Ramos (cell line): Measurements from ENCODE around the gene WIPF3.

Experiments used
- in situ Hi-C: fragments of 300-500 bp; cut with MboI; formaldehyde crosslinking; loops from one replicate; pipeline ENCODE4 v1.14.3; 2022; ENCODE audit warnings: low sequenced_read_pairs; ENCODE audit not compliant: unreplicated experiment

Gene WIPF3

GRCh38 chr7:29808075-29808801, 1.9 kb downstream of the WIPF3 start:
- in situ Hi-C loops: no loop called here

- in situ Hi-C loops: no loop called here
Measured at GRCh38 chr7:29809533-29810155, 3.3 kb downstream of the WIPF3 start.

GRCh38 chr7:29810297-29810696, 4.0 kb downstream of the WIPF3 start:
- in situ Hi-C loops: no loop called here

- in situ Hi-C loops: no loop called here
Measured at GRCh38 chr7:29810813-29811482, 4.6 kb downstream of the WIPF3 start.

GRCh38 chr7:29811586-29811985, 5.3 kb downstream of the WIPF3 start:
- in situ Hi-C loops: no loop called here

GRCh38 chr7:29812185-29812876, 6.0 kb downstream of the WIPF3 start:
- in situ Hi-C loops: no loop called here

- in situ Hi-C loops: no loop called here
Measured at GRCh38 chr7:29815181-29816105, 9.1 kb downstream of the WIPF3 start.

GRCh38 chr7:29818308-29818707, 12.0 kb downstream of the WIPF3 start:
- in situ Hi-C loops: no loop called here

- in situ Hi-C loops: no loop called here
Measured at GRCh38 chr7:29825775-29826529, 19.6 kb downstream of the WIPF3 start.

- in situ Hi-C loops: no loop called here
Measured at GRCh38 chr7:29826530-29826822, 20.2 kb downstream of the WIPF3 start.

GRCh38 chr7:29826904-29827303, 20.6 kb downstream of the WIPF3 start:
- in situ Hi-C loops: no loop called here

- in situ Hi-C loops: no loop called here
Measured at GRCh38 chr7:29831705-29832104, 25.4 kb downstream of the WIPF3 start.

GRCh38 chr7:29833929-29834328, 27.6 kb downstream of the WIPF3 start:
- in situ Hi-C loops: no loop called here

- in situ Hi-C loops: no loop called here
Measured at GRCh38 chr7:29835718-29836117, 29.4 kb downstream of the WIPF3 start.

- in situ Hi-C loops: no loop called here
Measured at GRCh38 chr7:29839302-29839701, 33.0 kb downstream of the WIPF3 start.

- in situ Hi-C loops: no loop called here
Measured at GRCh38 chr7:29839921-29840320, 33.6 kb downstream of the WIPF3 start.

GRCh38 chr7:29840701-29841100, 34.4 kb downstream of the WIPF3 start:
- in situ Hi-C loops: no loop called here

- in situ Hi-C loops: no loop called here
Measured at GRCh38 chr7:29841926-29842701, 35.8 kb downstream of the WIPF3 start.

- in situ Hi-C loops: no loop called here
Measured at GRCh38 chr7:29843093-29843492, 36.8 kb downstream of the WIPF3 start.
